Measurements from ENCODE around the gene VPS29.

Gene VPS29

GRCh38 chr12:110540048-110540447 is 38.1 kb upstream of the VPS29 start:
- no peaks in the 10 kb centered on the region for H3K4me1 ChIP-seq (ENCODE audit: control insufficient read depth, insufficient read depth, low read length)
- no peak overlapping the region for H3K4me3 ChIP-seq (ENCODE audit: low read length)
- WGBS (ENCODE audit: insufficient coverage, insufficient read length), result no CpG with 5 or more reads among the region's 8 CpGs
- DNase-seq (ENCODE audit: low read depth, low spot score), result no peak
- peaks cover 2% of the 10 kb centered on the region; the same call in 1 of the 2 replicates for H3K36me3 ChIP-seq (ENCODE audit: control insufficient read depth, insufficient read depth, low read length)
- no peak overlapping the region for H3K27ac ChIP-seq (ENCODE audit: low read length)
- H3K9me3 ChIP-seq (ENCODE audit: control insufficient read depth, insufficient read depth, low read length), result no peaks in the 10 kb centered on the region
- H3K27me3 ChIP-seq (ENCODE audit: control insufficient read depth, insufficient read depth, low read length), result no peaks in the 10 kb centered on the region

DNA sequence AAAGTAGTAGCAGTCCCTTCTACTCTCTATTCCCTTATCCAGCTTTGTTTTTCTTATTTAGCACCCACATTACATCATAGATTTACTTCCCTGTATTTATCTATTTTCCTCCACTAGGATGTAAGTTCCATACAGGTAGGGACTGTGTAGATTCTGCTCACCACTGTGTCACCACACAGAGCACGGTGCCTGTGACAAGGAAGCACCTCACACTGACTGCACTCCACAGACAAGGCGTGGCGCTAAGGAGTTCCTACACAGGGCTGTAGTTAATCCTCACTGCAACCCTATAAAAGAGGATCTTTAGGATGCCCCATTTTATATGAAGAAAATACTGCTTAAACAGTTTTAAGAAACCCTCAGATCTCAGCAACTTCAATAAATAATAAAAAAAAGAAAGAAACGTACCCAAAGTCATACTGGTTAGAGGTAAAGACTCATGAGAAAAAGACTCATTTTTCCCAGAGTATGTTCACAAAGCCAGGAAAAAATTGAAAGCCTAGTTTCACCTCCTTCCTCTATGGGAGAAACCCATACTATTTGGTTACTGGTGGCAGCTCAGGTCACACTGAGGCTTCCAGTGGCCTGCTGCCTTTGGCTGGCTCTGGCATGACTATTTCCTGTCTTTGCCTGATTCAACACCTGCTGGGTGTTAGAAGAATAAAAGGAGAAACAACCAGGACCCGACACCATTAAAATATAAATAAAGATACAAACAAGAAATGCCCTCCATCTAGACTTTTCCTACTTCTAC is 37.1 kb upstream of the VPS29 start:
- Histone ChIP-seq H3K36me3 (ENCODE audit: control insufficient read depth, insufficient read depth, low read length) (peaks cover 2% of the 10 kb centered on the region; the same call in 1 of the 2 replicates), H3K9me3 (ENCODE audit: control insufficient read depth, insufficient read depth, low read length) (no peaks in the 10 kb centered on the region), H3K27ac (ENCODE audit: low read length) (no peak overlapping the region), H3K4me3 (ENCODE audit: low read length) (no peak overlapping the region), H3K27me3 (ENCODE audit: control insufficient read depth, insufficient read depth, low read length) (no peaks in the 10 kb centered on the region), H3K4me1 (ENCODE audit: control insufficient read depth, insufficient read depth, low read length) (no peaks in the 10 kb centered on the region)
- WGBS (ENCODE audit: insufficient coverage, insufficient read length), result no CpG with 5 or more reads among the region's 5 CpGs
- DNase-seq (ENCODE audit: low read depth, low spot score), result no peak

GRCh38 chr12:110537605-110538409 is 35.9 kb upstream of the VPS29 start:
- no CpG with 5 or more reads among the region's 9 CpGs for whole genome bisulfite sequencing (ENCODE audit: insufficient coverage, insufficient read length)
- peaks cover 2% of the 10 kb centered on the region; the same call in 1 of the 2 replicates for H3K36me3 ChIP-seq (ENCODE audit: control insufficient read depth, insufficient read depth, low read length)
- H3K9me3 ChIP-seq (ENCODE audit: control insufficient read depth, insufficient read depth, low read length), result no peaks in the 10 kb centered on the region
- no peaks in the 10 kb centered on the region for H3K27me3 ChIP-seq (ENCODE audit: control insufficient read depth, insufficient read depth, low read length)
- H3K4me1 ChIP-seq (ENCODE audit: control insufficient read depth, insufficient read depth, low read length), result peaks cover 2% of the 10 kb centered on the region; the same call in 1 of the 2 replicates
- DNase-seq (ENCODE audit: low read depth, low spot score), result no peak
- H3K4me3 ChIP-seq (ENCODE audit: low read length), result no peak overlapping the region
- H3K27ac ChIP-seq (ENCODE audit: low read length), result no peak overlapping the region

GRCh38 chr12:110536834-110537604 is 35.1 kb upstream of the VPS29 start:
- Histone ChIP-seq H3K4me3 (ENCODE audit: low read length) (no peak overlapping the region), H3K27ac (ENCODE audit: low read length) (no peak overlapping the region), H3K9me3 (ENCODE audit: control insufficient read depth, insufficient read depth, low read length) (no peaks in the 10 kb centered on the region), H3K4me1 (ENCODE audit: control insufficient read depth, insufficient read depth, low read length) (peaks cover 2% of the 10 kb centered on the region; the same call in 1 of the 2 replicates), H3K27me3 (ENCODE audit: control insufficient read depth, insufficient read depth, low read length) (no peaks in the 10 kb centered on the region), H3K36me3 (ENCODE audit: control insufficient read depth, insufficient read depth, low read length) (peaks cover 2% of the 10 kb centered on the region; the same call in 1 of the 2 replicates)
- DNase-seq (ENCODE audit: low read depth, low spot score), result no peak
- WGBS (ENCODE audit: insufficient coverage, insufficient read length), result no CpG with 5 or more reads among the region's 4 CpGs

- DNase-seq (ENCODE audit: low read depth, low spot score), result no peak
- WGBS (ENCODE audit: insufficient coverage, insufficient read length), result no CpG with 5 or more reads among the region's 6 CpGs
- peaks cover 2% of the 10 kb centered on the region; the same call in 1 of the 2 replicates for H3K36me3 ChIP-seq (ENCODE audit: control insufficient read depth, insufficient read depth, low read length)
- no peak overlapping the region for H3K27ac ChIP-seq (ENCODE audit: low read length)
- peaks cover 2% of the 10 kb centered on the region; the same call in 1 of the 2 replicates for H3K4me1 ChIP-seq (ENCODE audit: control insufficient read depth, insufficient read depth, low read length)
- no peak overlapping the region for H3K4me3 ChIP-seq (ENCODE audit: low read length)
- H3K27me3 ChIP-seq (ENCODE audit: control insufficient read depth, insufficient read depth, low read length), result no peaks in the 10 kb centered on the region
- H3K9me3 ChIP-seq (ENCODE audit: control insufficient read depth, insufficient read depth, low read length), result no peaks in the 10 kb centered on the region
Observed at GRCh38 chr12:110534811-110535210, 32.9 kb upstream of the VPS29 start.

GRCh38 chr12:110533607-110534006 is 31.7 kb upstream of the VPS29 start:
- H3K36me3 ChIP-seq (ENCODE audit: control insufficient read depth, insufficient read depth, low read length), result no peaks in the 10 kb centered on the region
- no peak overlapping the region for H3K27ac ChIP-seq (ENCODE audit: low read length)
- H3K4me1 ChIP-seq (ENCODE audit: control insufficient read depth, insufficient read depth, low read length), result peaks cover 2% of the 10 kb centered on the region; the same call in 1 of the 2 replicates
- no peak overlapping the region for H3K4me3 ChIP-seq (ENCODE audit: low read length)
- H3K27me3 ChIP-seq (ENCODE audit: control insufficient read depth, insufficient read depth, low read length), result no peaks in the 10 kb centered on the region
- H3K9me3 ChIP-seq (ENCODE audit: control insufficient read depth, insufficient read depth, low read length), result no peaks in the 10 kb centered on the region
- no CpG with 5 or more reads among the region's 6 CpGs for WGBS (ENCODE audit: insufficient coverage, insufficient read length)
- DNase-seq (ENCODE audit: low read depth, low spot score), result no peak

DNA sequence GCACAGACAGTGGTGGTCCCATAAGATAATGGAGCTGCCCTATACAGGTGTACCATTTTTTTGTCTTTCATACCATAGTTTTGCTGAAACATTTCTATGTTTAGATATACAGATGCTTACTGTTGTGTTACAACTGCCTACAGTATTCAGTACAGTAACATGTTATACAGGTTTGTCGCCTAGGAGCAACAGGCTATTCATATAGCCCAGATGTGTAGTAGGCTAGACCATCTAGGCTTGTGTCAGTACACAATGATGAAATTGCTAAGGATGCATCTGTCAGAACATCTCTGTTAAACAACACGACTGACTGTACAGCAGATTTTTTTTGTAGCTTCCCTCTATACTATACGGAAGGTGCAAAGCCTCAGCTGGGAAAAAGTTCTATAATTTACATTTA is 30.7 kb upstream of the VPS29 start:
- Histone ChIP-seq H3K27ac (ENCODE audit: low read length) (no peak overlapping the region), H3K36me3 (ENCODE audit: control insufficient read depth, insufficient read depth, low read length) (no peaks in the 10 kb centered on the region), H3K4me3 (ENCODE audit: low read length) (no peak overlapping the region), H3K9me3 (ENCODE audit: control insufficient read depth, insufficient read depth, low read length) (no peaks in the 10 kb centered on the region), H3K27me3 (ENCODE audit: control insufficient read depth, insufficient read depth, low read length) (no peaks in the 10 kb centered on the region), H3K4me1 (ENCODE audit: control insufficient read depth, insufficient read depth, low read length) (peaks cover 2% of the 10 kb centered on the region; the same call in 1 of the 2 replicates)
- no CpG with 5 or more reads among the region's 3 CpGs for WGBS (ENCODE audit: insufficient coverage, insufficient read length)
- no peak for DNase-seq (ENCODE audit: low read depth, low spot score)

DNA sequence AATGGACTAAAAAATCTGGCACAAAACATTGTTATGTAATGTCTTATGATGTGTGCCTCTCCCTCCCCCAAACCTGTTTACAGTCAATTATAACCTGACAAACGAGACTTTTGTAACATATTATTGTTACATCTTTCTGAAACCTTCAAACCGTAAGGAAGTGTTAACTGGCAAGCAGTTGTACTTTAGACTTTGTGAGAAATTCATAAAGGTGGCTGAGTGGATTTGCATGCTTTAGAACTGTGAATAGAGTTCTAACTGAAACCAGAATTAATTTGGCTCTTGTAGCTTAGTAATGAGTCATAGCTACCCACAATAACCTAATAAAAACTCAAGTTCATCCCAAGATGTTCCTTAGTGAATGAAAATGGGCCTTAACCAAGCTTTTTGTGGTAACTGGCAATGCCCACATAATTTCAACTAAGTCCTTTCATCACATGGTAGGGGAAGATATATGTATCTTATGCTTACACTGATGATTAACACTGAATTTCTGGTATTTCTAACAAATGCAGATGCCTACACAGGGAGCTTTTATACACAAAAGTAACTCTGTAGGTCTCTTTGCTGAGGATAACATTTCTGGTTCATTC is 29.9 kb upstream of the VPS29 start:
- no peak overlapping the region for H3K27ac ChIP-seq (ENCODE audit: low read length)
- no peaks in the 10 kb centered on the region for H3K9me3 ChIP-seq (ENCODE audit: control insufficient read depth, insufficient read depth, low read length)
- no peak for DNase-seq (ENCODE audit: low read depth, low spot score)
- H3K36me3 ChIP-seq (ENCODE audit: control insufficient read depth, insufficient read depth, low read length), result no peaks in the 10 kb centered on the region
- H3K4me3 ChIP-seq (ENCODE audit: low read length), result no peak overlapping the region
- WGBS (ENCODE audit: insufficient coverage, insufficient read length), result no CpG with 5 or more reads among the region's 2 CpGs
- H3K4me1 ChIP-seq (ENCODE audit: control insufficient read depth, insufficient read depth, low read length), result peaks cover 2% of the 10 kb centered on the region; the same call in 1 of the 2 replicates
- no peaks in the 10 kb centered on the region for H3K27me3 ChIP-seq (ENCODE audit: control insufficient read depth, insufficient read depth, low read length)

GRCh38 chr12:110530511-110530910 is 28.6 kb upstream of the VPS29 start:
- DNase-seq (ENCODE audit: low read depth, low spot score), result no peak
- no peak overlapping the region for H3K27ac ChIP-seq (ENCODE audit: low read length)
- no peaks in the 10 kb centered on the region for H3K36me3 ChIP-seq (ENCODE audit: control insufficient read depth, insufficient read depth, low read length)
- H3K4me3 ChIP-seq (ENCODE audit: low read length), result no peak overlapping the region
- no peaks in the 10 kb centered on the region for H3K27me3 ChIP-seq (ENCODE audit: control insufficient read depth, insufficient read depth, low read length)
- WGBS (ENCODE audit: insufficient coverage, insufficient read length), result no CpG with 5 or more reads among the region's 2 CpGs
- H3K4me1 ChIP-seq (ENCODE audit: control insufficient read depth, insufficient read depth, low read length), result peaks cover 2% of the 10 kb centered on the region; the same call in 1 of the 2 replicates
- no peaks in the 10 kb centered on the region for H3K9me3 ChIP-seq (ENCODE audit: control insufficient read depth, insufficient read depth, low read length)
